ENCODE data around the gene IFNB1.

IFNB1 gene

DNA sequence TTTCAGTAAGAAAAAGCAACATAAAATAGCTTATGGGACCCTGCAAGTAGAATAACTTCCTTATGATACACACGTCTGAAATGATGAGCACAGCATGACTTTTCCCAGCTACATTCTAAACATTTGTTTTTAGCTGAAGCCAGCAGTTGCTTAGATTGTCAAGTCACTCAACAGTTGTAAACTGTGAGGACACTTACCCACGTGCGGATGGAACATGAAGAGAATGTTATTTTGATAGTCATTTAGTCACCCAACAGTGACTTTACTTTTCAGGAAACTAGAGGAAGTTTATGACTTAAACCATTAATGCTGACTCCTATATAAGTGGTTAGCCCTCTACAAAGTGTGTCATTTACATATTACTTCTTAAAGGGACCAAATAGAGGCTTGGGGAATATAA is 49.3 kb downstream of the IFNB1 start:
- DNase-seq (ENCODE audit: low spot score): no peak
- TF ChIP-seq, protein P1, sequence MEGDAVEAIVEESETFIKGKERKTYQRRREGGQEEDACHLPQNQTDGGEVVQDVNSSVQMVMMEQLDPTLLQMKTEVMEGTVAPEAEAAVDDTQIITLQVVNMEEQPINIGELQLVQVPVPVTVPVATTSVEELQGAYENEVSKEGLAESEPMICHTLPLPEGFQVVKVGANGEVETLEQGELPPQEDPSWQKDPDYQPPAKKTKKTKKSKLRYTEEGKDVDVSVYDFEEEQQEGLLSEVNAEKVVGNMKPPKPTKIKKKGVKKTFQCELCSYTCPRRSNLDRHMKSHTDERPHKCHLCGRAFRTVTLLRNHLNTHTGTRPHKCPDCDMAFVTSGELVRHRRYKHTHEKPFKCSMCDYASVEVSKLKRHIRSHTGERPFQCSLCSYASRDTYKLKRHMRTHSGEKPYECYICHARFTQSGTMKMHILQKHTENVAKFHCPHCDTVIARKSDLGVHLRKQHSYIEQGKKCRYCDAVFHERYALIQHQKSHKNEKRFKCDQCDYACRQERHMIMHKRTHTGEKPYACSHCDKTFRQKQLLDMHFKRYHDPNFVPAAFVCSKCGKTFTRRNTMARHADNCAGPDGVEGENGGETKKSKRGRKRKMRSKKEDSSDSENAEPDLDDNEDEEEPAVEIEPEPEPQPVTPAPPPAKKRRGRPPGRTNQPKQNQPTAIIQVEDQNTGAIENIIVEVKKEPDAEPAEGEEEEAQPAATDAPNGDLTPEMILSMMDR (IDR thresholded peaks at IDR 0.05; ENCODE audit: extremely low read depth, missing control alignments): no peak

DNA sequence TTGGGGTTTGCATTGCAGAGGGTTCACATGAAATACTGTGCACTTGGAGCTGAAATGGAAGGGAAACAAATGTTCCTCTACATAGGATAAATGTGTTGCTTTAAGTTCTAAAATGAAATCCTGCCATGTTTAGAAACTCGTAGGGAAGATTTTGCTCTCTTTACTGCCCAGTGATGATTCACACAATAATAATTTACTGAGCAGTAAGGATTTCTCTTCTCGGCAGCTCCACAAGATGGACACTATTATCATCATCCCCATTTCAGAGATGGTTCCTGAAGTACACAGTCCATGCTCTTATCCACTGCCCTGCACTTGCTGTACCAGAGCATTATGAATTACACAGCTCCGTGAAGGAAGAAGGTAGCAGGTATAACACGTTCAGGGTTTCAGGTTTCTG is 50.4 kb downstream of the IFNB1 start:
- TF ChIP-seq, protein P1 (IDR thresholded peaks at IDR 0.05; ENCODE audit: extremely low read depth, missing control alignments): no peak
- no peak for DNase-seq (ENCODE audit: low spot score)
